Neural cell (in vitro differentiated cells): ENCODE measurements around the gene CCNY.

ENCODE experiments used
- CTCF ChIP-seq: fragments of 450-650 bp; IDR thresholded peaks from 2 replicates; pipeline ENCODE4 v1.5.1; 2014; ENCODE audit warnings: antibody characterized with exemption, mild to moderate bottlenecking, moderate library complexity; ENCODE audit not compliant: poor library complexity, severe bottlenecking
- EP300 ChIP-seq: fragments of 450-650 bp; conservative IDR thresholded peaks from 2 replicates; pipeline ENCODE4 v1.6.1; 2014; ENCODE audit warnings: antibody characterized with exemption, mild to moderate bottlenecking, moderate library complexity; ENCODE audit not compliant: poor library complexity, severe bottlenecking

- TF ChIP-seq CTCF (no peak), EP300 (no peak)
These were observed 35.4 kb downstream of the CCNY start for GRCh38 chr10:35371731-35372130.
